Measurements from ENCODE around the gene AVEN.
"Not testable (repeated sequence)": the region's sequence is repeated elsewhere in the genome, so short reads cannot be mapped to it uniquely, and the experiment has no call there.

The AVEN gene

DNA sequence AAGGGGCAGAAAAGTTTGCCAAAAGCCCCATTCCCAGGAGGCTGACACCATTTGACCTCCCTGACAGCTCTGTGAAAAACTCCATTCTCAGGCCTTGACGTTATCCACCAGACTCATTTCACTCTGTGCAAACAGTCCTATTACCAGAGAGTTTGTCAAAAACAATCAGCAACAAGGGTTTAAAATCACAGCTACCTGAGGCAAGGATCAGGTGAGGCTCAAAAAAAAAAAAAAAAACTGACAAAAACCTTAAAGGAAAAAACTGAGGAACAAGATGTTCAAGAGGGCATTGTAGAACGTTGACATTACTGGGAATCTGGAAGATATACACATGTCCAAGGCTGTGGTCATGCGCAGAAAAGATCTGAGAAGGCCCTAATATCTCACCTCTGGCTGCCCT lies 11.4 kb downstream of the AVEN start:
- TF ChIP-seq, protein P1, sequence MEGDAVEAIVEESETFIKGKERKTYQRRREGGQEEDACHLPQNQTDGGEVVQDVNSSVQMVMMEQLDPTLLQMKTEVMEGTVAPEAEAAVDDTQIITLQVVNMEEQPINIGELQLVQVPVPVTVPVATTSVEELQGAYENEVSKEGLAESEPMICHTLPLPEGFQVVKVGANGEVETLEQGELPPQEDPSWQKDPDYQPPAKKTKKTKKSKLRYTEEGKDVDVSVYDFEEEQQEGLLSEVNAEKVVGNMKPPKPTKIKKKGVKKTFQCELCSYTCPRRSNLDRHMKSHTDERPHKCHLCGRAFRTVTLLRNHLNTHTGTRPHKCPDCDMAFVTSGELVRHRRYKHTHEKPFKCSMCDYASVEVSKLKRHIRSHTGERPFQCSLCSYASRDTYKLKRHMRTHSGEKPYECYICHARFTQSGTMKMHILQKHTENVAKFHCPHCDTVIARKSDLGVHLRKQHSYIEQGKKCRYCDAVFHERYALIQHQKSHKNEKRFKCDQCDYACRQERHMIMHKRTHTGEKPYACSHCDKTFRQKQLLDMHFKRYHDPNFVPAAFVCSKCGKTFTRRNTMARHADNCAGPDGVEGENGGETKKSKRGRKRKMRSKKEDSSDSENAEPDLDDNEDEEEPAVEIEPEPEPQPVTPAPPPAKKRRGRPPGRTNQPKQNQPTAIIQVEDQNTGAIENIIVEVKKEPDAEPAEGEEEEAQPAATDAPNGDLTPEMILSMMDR (IDR thresholded peaks at IDR 0.05; ENCODE audit: extremely low read depth, insufficient read depth, missing control alignments), result no peak
- in situ Hi-C loops (cut with MboI; ENCODE audit: low pct_unique_long_range_greater_than_20kb, low sequenced_read_pairs, unreplicated experiment), result no loop called here
- DNase-seq (ENCODE audit: low spot score), result no peak

DNA sequence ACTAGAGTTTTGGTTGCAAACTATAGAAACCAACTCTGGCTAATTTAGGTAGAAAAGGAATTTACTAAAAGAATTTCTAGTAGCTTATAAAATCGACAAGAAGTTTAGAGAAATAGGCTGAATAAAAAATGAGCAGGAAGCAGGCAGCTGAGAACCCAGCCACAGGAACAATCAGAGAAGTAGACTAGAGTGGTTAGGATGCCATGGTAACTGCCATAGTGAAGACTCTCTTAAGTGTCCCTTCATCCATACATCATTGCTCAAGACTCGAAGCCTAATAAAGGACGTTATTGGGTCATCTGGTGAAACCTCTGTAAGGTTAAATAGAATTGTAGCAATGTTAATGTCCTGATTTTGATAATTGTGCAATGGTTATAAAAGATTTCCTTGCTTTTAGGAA lies 13.8 kb downstream of the AVEN start:
- in situ Hi-C loops (cut with MboI; ENCODE audit: low pct_unique_long_range_greater_than_20kb, low sequenced_read_pairs, unreplicated experiment), result no loop called here
- TF ChIP-seq, protein P1 (IDR thresholded peaks at IDR 0.05; ENCODE audit: extremely low read depth, insufficient read depth, missing control alignments), result no peak

DNA sequence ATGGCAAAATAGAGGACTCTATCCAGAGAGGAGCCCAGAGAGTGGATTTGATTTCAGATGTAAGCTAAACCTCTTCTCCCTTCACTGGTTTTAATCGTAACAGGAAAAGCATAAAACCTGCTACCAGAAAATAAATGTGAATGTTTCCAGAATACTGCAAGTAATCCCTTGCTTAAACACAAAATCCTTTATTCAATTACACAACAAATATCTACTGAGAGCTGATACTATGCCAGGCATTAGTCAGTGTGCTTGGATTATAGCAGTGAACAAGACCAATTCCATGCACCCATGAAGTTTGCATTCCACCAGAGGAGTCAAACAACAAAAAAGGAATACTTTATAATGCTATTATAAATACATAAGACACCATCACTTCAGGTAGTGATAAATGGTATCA lies 15.1 kb downstream of the AVEN start:
- TF ChIP-seq, protein P1 (IDR thresholded peaks at IDR 0.05; ENCODE audit: extremely low read depth, insufficient read depth, missing control alignments), result no peak
- DNase-seq (ENCODE audit: low spot score), result no peak
- in situ Hi-C loops (cut with MboI; ENCODE audit: low pct_unique_long_range_greater_than_20kb, low sequenced_read_pairs, unreplicated experiment), result no loop called here

More for the DNA sequence above, 13.8 kb downstream of the AVEN start:
- no peak for DNase-seq (ENCODE audit: low spot score)

DNA sequence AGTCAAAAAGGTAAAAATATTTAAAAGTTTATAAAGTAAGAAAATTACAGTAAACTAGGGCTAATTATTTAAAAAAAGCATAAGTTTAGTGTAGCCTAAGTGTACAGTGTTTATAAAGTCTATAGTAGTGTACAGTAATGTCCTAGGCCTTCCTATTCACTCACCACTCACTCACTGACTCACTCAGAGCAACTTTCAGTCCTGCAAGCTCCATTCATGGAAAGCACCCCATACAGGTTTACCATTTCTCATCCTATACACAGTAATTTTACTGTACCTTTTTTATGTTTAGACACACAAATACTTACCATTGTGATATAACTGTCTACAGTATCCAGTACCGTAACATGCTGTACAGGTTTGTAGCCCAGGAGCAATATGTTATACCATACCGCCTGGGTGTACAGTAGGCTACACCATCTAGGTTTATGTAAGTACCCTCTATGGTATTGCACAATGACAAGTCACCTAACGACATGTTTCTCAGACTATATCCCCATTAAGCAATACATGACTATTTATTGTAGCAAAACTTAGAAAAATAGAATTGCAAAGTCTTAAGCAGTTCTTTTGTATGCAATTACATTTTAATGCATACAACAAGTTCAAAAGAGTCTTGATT lies 19.5 kb downstream of the AVEN start:
- TF ChIP-seq, protein P1 (IDR thresholded peaks at IDR 0.05; ENCODE audit: extremely low read depth, insufficient read depth, missing control alignments), result no peak
- no peak for DNase-seq (ENCODE audit: low spot score)
- in situ Hi-C loops (cut with MboI; ENCODE audit: low pct_unique_long_range_greater_than_20kb, low sequenced_read_pairs, unreplicated experiment), result no loop called here

DNA sequence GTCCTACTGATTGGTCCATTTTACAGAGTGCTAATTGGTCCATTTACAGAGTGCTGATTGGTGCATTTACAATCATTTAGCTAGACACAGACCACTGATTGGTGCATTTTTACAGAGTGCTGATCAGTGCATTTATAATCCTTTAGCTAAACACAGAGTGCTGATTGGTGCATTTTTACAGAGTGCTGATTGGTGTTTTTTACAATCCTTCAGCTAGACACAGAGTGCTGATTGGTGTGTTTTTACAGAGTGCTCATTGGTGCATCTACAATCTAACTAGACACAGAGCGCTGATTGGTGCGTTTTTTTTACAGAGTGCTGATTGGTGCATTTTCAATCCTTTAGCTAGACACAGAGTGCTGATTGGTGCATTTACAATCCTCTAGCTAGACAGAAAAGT lies 20.3 kb downstream of the AVEN start:
- in situ Hi-C loops (cut with MboI; ENCODE audit: low pct_unique_long_range_greater_than_20kb, low sequenced_read_pairs, unreplicated experiment); DNase-seq (ENCODE audit: low spot score): not testable (repeated sequence)

DNA sequence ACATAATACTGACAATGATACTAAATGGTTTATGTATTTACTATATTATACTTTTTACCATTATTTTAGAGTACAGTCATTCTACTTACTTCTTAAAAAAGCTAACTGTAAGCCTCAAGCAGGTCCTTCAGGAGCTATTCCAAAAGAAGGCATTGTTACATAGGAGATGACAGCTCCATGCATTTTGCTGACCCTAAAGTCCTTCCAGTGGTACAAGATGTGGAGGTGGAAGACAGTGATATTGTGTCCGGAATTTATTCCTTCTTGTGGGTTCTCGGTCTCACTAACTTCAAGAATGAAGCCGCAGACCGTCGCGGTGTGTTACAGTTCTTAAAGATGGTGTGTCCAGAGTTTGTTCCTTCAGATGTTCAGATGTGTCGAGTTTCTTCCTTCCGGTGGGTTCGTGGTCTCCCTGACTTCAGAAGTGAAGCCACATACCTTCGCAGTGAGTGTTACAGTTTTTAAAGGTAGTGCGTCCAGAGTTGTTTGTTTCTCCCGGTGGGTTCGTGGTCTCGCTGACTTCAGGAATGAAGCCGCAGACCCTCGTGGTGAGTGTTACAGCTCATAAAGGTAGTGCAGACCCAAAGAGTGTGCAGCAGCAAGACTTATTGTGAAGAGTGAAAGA lies 20.9 kb downstream of the AVEN start:
- TF ChIP-seq, protein P1 (IDR thresholded peaks at IDR 0.05; ENCODE audit: extremely low read depth, insufficient read depth, missing control alignments), result no peak
- no peak for DNase-seq (ENCODE audit: low spot score)
- in situ Hi-C loops (cut with MboI; ENCODE audit: low pct_unique_long_range_greater_than_20kb, low sequenced_read_pairs, unreplicated experiment), result no loop called here

DNA sequence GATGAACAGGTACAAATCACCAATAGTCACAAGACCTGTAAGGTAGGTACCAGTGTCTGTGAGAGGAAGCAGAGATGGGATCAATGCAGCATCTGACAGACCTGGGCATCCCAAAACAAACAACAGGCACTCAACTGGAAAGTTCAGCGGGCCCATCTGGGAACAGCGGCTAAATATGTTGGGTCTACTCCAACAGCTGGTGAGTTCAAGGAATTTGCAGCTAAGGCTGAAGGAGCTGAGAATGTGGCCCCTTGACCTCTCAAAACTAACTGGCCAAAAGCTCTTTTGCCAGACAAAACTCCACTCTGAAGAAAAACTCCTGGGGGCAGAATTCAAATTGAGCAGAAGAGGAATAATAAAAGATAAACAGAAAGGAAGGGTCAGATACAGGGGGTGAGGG lies 24.4 kb downstream of the AVEN start:
- TF ChIP-seq, protein P1 (IDR thresholded peaks at IDR 0.05; ENCODE audit: extremely low read depth, insufficient read depth, missing control alignments), result no peak
- DNase-seq (ENCODE audit: low spot score), result no peak
- in situ Hi-C loops (cut with MboI; ENCODE audit: low pct_unique_long_range_greater_than_20kb, low sequenced_read_pairs, unreplicated experiment), result no loop called here

All from GM13977 (cell line).